Retinal pigment epithelial cell (primary cell): ENCODE measurements around the gene SPART.

ENCODE experiments used
- DNase-seq: peaks from one replicate; pipeline ENCODE4 v3.0.0-alpha.2; 2010; ENCODE audit warnings: low read depth
- H3K4me3 ChIP-seq: 2 replicates; pipeline ENCODE4 v1.5.1; 2011; ENCODE audit warnings: mild to moderate bottlenecking, low read length, control low read depth, moderate library complexity
- TF ChIP-seq, protein P1 (sequence below): conservative IDR thresholded peaks from 2 replicates; pipeline ENCODE4 v1.5.1; 2011; ENCODE audit warnings: low read depth, low read length, control low read depth, inconsistent platforms

Gene SPART

DNA sequence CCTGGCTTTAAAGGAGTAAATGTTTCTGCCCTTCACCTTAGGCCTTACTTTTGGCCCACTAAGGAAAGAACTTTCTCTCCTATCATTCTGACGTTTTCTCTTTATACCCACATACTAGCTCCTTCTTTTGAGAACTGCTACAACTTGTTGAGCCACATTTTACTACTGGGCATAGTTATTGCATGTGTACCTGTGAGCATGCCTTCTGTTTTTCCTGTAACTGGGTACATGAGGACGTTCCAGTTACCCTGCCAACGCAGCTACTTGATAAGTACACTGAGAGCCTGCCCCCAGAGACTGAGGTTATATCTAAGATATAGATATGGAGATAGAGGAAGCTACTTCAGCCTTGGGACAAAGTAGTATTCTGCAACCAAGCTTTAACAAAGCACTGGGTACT is 52.1 kb downstream of the SPART start:
- DNase-seq: no peak
- TF ChIP-seq, protein P1, sequence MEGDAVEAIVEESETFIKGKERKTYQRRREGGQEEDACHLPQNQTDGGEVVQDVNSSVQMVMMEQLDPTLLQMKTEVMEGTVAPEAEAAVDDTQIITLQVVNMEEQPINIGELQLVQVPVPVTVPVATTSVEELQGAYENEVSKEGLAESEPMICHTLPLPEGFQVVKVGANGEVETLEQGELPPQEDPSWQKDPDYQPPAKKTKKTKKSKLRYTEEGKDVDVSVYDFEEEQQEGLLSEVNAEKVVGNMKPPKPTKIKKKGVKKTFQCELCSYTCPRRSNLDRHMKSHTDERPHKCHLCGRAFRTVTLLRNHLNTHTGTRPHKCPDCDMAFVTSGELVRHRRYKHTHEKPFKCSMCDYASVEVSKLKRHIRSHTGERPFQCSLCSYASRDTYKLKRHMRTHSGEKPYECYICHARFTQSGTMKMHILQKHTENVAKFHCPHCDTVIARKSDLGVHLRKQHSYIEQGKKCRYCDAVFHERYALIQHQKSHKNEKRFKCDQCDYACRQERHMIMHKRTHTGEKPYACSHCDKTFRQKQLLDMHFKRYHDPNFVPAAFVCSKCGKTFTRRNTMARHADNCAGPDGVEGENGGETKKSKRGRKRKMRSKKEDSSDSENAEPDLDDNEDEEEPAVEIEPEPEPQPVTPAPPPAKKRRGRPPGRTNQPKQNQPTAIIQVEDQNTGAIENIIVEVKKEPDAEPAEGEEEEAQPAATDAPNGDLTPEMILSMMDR: no peak
- H3K4me3 ChIP-seq: no peak overlapping the region

DNA sequence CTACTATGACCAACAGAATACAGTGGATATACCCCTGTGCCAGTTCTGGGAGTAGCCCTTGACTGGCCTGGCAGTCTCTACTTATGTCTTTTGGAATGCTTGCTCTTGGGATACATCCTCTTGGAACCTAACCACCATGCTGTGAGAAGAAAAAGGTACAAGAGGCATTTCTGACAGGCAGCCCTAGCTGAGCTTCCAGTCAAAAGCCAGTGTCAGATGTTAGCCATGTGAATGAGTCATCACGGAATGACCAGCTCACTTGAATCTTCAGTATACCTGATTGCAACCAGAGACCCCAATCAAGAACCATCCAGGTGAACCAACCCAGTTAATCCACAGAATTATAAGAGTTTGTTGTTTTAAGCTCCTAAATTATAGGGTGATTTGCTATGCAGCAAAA is 52.7 kb downstream of the SPART start:
- no peak for DNase-seq
- H3K4me3 ChIP-seq: no peak overlapping the region
- TF ChIP-seq, protein P1: no peak

DNA sequence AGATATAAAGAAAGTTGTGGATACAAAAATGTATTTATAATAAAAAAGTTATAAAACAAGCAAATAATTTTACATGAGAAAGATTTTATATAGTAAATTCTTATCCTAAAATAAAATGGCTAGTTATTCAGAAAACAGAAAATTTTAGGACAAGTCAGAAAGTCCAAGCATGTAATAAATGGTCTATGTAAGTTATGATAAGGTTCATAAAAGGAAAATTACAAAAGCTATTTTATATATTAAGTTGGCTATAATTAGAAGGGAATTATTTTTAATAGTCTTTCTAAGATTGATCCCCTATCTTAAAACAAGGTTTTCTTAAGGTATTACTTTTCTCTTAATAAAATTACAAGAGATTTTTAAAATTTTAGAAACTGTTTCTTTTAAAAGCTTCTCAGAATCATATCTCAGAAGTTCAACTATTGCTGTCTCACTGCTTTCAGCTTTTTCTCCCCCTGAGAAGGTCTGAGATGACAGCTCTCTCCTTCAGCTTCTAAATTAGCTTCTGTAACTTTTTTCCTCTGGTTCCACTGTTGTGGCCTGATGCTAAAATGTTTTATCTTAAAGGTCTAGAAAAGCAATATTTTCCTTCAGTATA is 57.3 kb downstream of the SPART start:
- TF ChIP-seq, protein P1: no peak
- no peak overlapping the region for H3K4me3 ChIP-seq
- no peak for DNase-seq

DNA sequence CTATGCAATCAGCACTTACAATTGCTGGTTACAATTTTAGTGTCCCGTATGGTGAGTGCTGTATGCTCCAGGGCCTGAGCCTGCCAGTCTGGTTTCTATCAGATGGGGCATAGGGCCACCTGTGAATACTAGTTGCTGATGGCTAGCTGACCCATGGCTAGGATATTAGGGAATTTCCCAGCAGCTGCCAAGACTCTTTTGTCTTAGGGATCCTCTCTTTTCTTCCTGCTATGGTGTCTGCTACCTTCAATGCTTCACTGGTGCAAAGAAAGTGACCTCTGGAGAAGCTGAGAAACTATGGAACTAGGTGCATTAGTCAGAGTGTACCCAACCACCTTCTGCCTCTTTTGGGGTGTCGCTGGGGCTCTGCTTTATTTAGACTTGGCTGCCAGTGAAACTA is 60.2 kb downstream of the SPART start:
- no peak overlapping the region for H3K4me3 ChIP-seq
- DNase-seq: no peak
- TF ChIP-seq, protein P1: no peak

DNA sequence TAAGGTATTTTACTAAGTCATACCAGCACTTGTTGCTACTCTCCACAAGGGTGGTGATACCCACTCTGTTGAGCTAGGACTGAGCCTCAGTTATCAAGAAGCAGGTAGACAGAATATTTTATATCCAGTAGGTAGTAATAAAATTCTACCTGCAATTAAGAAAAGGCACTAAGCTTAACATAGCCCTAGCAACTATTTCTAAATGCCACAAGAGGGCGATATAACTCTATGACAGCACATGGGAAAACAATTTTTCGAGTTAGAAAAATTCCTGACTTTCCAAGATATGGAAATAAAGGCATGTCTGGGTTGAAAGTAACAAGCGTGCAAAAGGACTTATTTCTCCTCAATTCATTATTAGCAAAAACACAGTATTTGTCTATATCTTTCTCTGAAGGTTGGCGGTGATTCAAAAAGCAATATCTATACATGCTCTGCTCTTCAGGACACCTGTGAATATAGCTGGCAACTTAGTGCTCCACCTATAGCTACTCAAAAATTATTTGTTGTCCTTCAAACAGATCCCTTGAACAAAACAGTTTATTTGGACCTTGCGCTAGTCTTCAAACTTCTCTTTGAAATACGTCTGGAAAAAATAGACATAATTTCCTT is 63.3 kb downstream of the SPART start:
- no peak overlapping the region for H3K4me3 ChIP-seq
- TF ChIP-seq, protein P1: peak; percentile 77
- DNase-seq: no peak

DNA sequence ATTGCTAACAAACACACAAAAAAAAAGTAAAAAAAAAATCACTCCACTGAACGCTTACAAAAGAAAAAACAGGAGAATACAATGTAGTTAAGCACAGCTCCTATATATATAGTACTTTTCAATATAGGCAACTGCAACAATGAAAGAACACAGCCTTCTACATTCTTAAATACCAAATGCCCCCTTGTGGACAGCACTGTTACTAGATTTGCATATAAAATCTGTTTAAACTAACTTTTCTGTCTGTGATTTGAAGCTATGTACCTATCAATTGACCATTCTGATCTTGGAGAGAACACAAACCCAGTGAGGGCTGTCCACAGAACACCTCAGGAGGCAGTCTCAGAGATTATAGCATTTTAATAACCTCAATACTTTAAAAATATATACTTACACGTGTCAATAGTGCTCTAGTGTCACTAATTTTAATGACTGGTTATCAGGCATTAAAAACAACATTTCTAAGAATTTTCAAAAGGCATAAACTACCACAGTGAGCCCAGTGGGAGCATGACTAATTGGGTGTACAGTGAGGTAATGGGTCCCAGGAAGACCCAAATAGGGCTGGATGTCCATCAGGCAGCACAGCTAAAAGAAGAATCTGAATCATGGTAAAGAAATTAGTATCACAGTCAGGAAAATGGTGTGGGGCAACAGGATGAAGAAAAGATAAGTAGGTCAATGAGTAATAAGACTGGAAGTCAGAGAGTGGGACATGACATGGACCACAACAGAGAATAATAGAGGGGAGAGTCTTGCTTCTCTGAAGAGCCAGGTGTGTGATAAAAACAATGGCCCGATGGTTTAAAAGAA is 70.8 kb downstream of the SPART start:
- no peak for DNase-seq
- TF ChIP-seq, protein P1: peak; percentile 62
- no peak overlapping the region for H3K4me3 ChIP-seq
